Measurements from ENCODE around the gene SEPTIN6.

SEPTIN6 gene

GRCh38 chrX:119728487-119728886 is 35.5 kb upstream of the SEPTIN6 start:
- Histone ChIP-seq H2AFZ (ENCODE audit: low read length) (no peak overlapping the region), H3K9me3 (ENCODE audit: low read length) (no peaks in the 10 kb centered on the region), H3K27me3 (ENCODE audit: insufficient read depth, low read length) (no peaks in the 10 kb centered on the region), H3F3A (ENCODE audit: insufficient read depth, low read length) (no peaks in the 10 kb centered on the region), H3K27ac (ENCODE audit: low read depth, low read length, poor library complexity, severe bottlenecking) (peak overlapping the region; percentile 38), H3K36me3 (ENCODE audit: insufficient read depth, low read length) (no peaks in the 10 kb centered on the region), H3K9me2 (ENCODE audit: low read depth, low read length) (no peaks in the 10 kb centered on the region), H4K20me1 (ENCODE audit: insufficient read depth, low read length) (no peaks in the 10 kb centered on the region), H3K4me2 (ENCODE audit: low read length) (no peak overlapping the region), H3K4me1 (ENCODE audit: insufficient read depth, low read length, severe bottlenecking) (peaks cover 24% of the 10 kb centered on the region), H3K79me2 (ENCODE audit: insufficient read depth, low read length) (no peaks in the 10 kb centered on the region), H3K4me3 (ENCODE audit: low read depth, low read length, poor library complexity, severe bottlenecking) (no peak overlapping the region), H3K9ac (ENCODE audit: low read length) (no peak overlapping the region)
- no peak for TF ChIP-seq EZH2 (IDR thresholded peaks at IDR 0.05; ENCODE audit: borderline replicate concordance, low read length)
- TF ChIP-seq CTCF (IDR thresholded peaks at IDR 0.05; ENCODE audit: low read length), result peak; percentile 53

- Histone ChIP-seq H4K20me1 (ENCODE audit: insufficient read depth, low read length) (no peaks in the 10 kb centered on the region), H3K36me3 (ENCODE audit: insufficient read depth, low read length) (no peaks in the 10 kb centered on the region), H3F3A (ENCODE audit: insufficient read depth, low read length) (no peaks in the 10 kb centered on the region), H3K9ac (ENCODE audit: low read length) (peak overlapping the region; percentile 21; the same call in 1 of the 2 replicates), H3K27me3 (ENCODE audit: insufficient read depth, low read length) (no peaks in the 10 kb centered on the region), H3K4me3 (ENCODE audit: low read depth, low read length, poor library complexity, severe bottlenecking) (no peak overlapping the region), H3K9me2 (ENCODE audit: low read depth, low read length) (no peaks in the 10 kb centered on the region), H3K27ac (ENCODE audit: low read depth, low read length, poor library complexity, severe bottlenecking) (peak overlapping the region; percentile 65), H3K79me2 (ENCODE audit: insufficient read depth, low read length) (no peaks in the 10 kb centered on the region), H2AFZ (ENCODE audit: low read length) (no peak overlapping the region), H3K9me3 (ENCODE audit: low read length) (no peaks in the 10 kb centered on the region), H3K4me1 (ENCODE audit: insufficient read depth, low read length, severe bottlenecking) (peaks cover 24% of the 10 kb centered on the region), H3K4me2 (ENCODE audit: low read length) (peak overlapping the region; percentile 2; the same call in 1 of the 2 replicates)
- no peak for TF ChIP-seq CTCF (IDR thresholded peaks at IDR 0.05; ENCODE audit: low read length)
- no peak for TF ChIP-seq EZH2 (IDR thresholded peaks at IDR 0.05; ENCODE audit: borderline replicate concordance, low read length)
Observed at GRCh38 chrX:119726900-119727555, 34.1 kb upstream of the SEPTIN6 start.

GRCh38 chrX:119721926-119722325 is 29.0 kb upstream of the SEPTIN6 start:
- no peaks in the 10 kb centered on the region for H3K79me2 ChIP-seq (ENCODE audit: insufficient read depth, low read length)
- H3K4me3 ChIP-seq (ENCODE audit: low read depth, low read length, poor library complexity, severe bottlenecking), result no peak overlapping the region
- no peaks in the 10 kb centered on the region for H3K9me3 ChIP-seq (ENCODE audit: low read length)
- H3K9ac ChIP-seq (ENCODE audit: low read length), result no peak overlapping the region
- no peaks in the 10 kb centered on the region for H3K27me3 ChIP-seq (ENCODE audit: insufficient read depth, low read length)
- H3K4me2 ChIP-seq (ENCODE audit: low read length), result no peak overlapping the region
- H3K4me1 ChIP-seq (ENCODE audit: insufficient read depth, low read length, severe bottlenecking), result peaks cover 4% of the 10 kb centered on the region
- H3K27ac ChIP-seq (ENCODE audit: low read depth, low read length, poor library complexity, severe bottlenecking), result no peak overlapping the region
- TF ChIP-seq CTCF (IDR thresholded peaks at IDR 0.05; ENCODE audit: low read length), result no peak
- TF ChIP-seq EZH2 (IDR thresholded peaks at IDR 0.05; ENCODE audit: borderline replicate concordance, low read length), result no peak
- no peaks in the 10 kb centered on the region for H3K36me3 ChIP-seq (ENCODE audit: insufficient read depth, low read length)
- H3K9me2 ChIP-seq (ENCODE audit: low read depth, low read length), result no peaks in the 10 kb centered on the region
- no peaks in the 10 kb centered on the region for H3F3A ChIP-seq (ENCODE audit: insufficient read depth, low read length)
- no peaks in the 10 kb centered on the region for H4K20me1 ChIP-seq (ENCODE audit: insufficient read depth, low read length)
- no peak overlapping the region for H2AFZ ChIP-seq (ENCODE audit: low read length)
